GM18517 (cell line): ENCODE measurements around the gene DNAJC22.
"Not testable (repeated sequence)": the region's sequence is repeated elsewhere in the genome, so short reads cannot be mapped to it uniquely, and the experiment has no call there.

ENCODE experiments used
- ATAC-seq: cut with Tn5 transposase; IDR thresholded peaks from one replicate; pipeline ENCODE4 v1.9.1; 2021; ENCODE audit warnings: mild to moderate bottlenecking, moderate library complexity; ENCODE audit not compliant: unreplicated experiment

DNAJC22 gene

GRCh38 chr12:49346659-49347310 lies at the start of gene DNAJC22:
TSS of gene DNAJC22 (plus strand) at chr12:49346888. CDS start at chr12:49348873, 1,985 bp downstream.
- no peak for ATAC-seq

GRCh38 chr12:49297695-49298060 lies 49.0 kb upstream of the DNAJC22 start:
- no peak for ATAC-seq

GRCh38 chr12:49298160-49298559 lies 48.5 kb upstream of the DNAJC22 start:
- ATAC-seq: no peak

GRCh38 chr12:49301760-49302159 lies 44.9 kb upstream of the DNAJC22 start:
- ATAC-seq: no peak

- no peak for ATAC-seq
Measured at GRCh38 chr12:49304161-49304560, 42.5 kb upstream of the DNAJC22 start.

- no peak for ATAC-seq
Measured at GRCh38 chr12:49305762-49306510, 40.8 kb upstream of the DNAJC22 start.

- ATAC-seq: no peak
Measured at GRCh38 chr12:49309386-49309785, 37.3 kb upstream of the DNAJC22 start.

GRCh38 chr12:49310451-49311000 lies 36.2 kb upstream of the DNAJC22 start:
- not testable (repeated sequence) for ATAC-seq

- no peak for ATAC-seq
Measured at GRCh38 chr12:49314811-49315210, 31.9 kb upstream of the DNAJC22 start.

- not testable (repeated sequence) for ATAC-seq
Measured at GRCh38 chr12:49317118-49317517, 29.6 kb upstream of the DNAJC22 start.

GRCh38 chr12:49320411-49321103 lies 26.1 kb upstream of the DNAJC22 start:
- not testable (repeated sequence) for ATAC-seq

- no peak for ATAC-seq
Measured at GRCh38 chr12:49322367-49322707, 24.4 kb upstream of the DNAJC22 start.

- ATAC-seq: peak; percentile 93
Measured at GRCh38 chr12:49322708-49323523, 23.8 kb upstream of the DNAJC22 start, which contains the start of gene TROAP. TSS of gene TROAP (plus strand) at chr12:49323255. CDS start at chr12:49323609, 354 bp downstream.

- no peak for ATAC-seq
Measured at GRCh38 chr12:49323524-49324097, 23.1 kb upstream of the DNAJC22 start.

GRCh38 chr12:49325606-49326005 lies 21.1 kb upstream of the DNAJC22 start:
- no peak for ATAC-seq

- ATAC-seq: no peak
Measured at GRCh38 chr12:49327368-49327767, 19.3 kb upstream of the DNAJC22 start.

- ATAC-seq: no peak
Measured at GRCh38 chr12:49327887-49328286, 18.8 kb upstream of the DNAJC22 start.

- ATAC-seq: no peak
Measured at GRCh38 chr12:49328816-49329215, 17.9 kb upstream of the DNAJC22 start.

GRCh38 chr12:49330032-49330619 lies 16.6 kb upstream of the DNAJC22 start:
- ATAC-seq: no peak
